Epithelial cell of proximal tubule (primary cell): Measurements from ENCODE around the gene ASXL1. TPM values are rescaled to one million over a fixed set of nuclear protein-coding genes. Genes with fewer than 3 reads are reported as not detected.

Source experiments
- DNase-seq: peaks from one replicate; pipeline ENCODE4 v3.0.0-alpha.2; 2011; ENCODE audit warnings: low read depth
- H3K4me3 ChIP-seq: 2 replicates; pipeline ENCODE4 v1.5.1; 2011; ENCODE audit warnings: low read depth, mild to moderate bottlenecking, low read length
- CTCF ChIP-seq: conservative IDR thresholded peaks from 2 replicates; pipeline ENCODE4 v1.5.1; 2012; ENCODE audit warnings: low read depth, mild to moderate bottlenecking, low read length
- total RNA-seq: library from RNA; depleted of rRNA; stranded (reverse); fragments of >200 nt; gene quantifications from 2 replicates; pipeline ENCODE4 v1.2.3, GENCODE V29; 2015

Gene ASXL1
- total RNA-seq, 1 donor from 2014 or later, result 34.2 TPM

- no peak for DNase-seq
- peak overlapping the region; percentile 76 for H3K4me3 ChIP-seq
- no peak for TF ChIP-seq CTCF
Measured at GRCh38 chr20:32356622-32357374, 1.3 kb upstream of the ASXL1 start.

GRCh38 chr20:32357375-32357868, 709 bp upstream of the ASXL1 start:
- H3K4me3 ChIP-seq, result peak overlapping the region; percentile 76
- no peak for DNase-seq
- TF ChIP-seq CTCF, result no peak

- peak overlapping the region; percentile 90 for H3K4me3 ChIP-seq
- DNase-seq, result no peak
- no peak for TF ChIP-seq CTCF
Measured at GRCh38 chr20:32358632-32358882, 426 bp downstream of the ASXL1 start.

- TF ChIP-seq CTCF, result no peak
- no peak for DNase-seq
- peak overlapping the region; percentile 90 for H3K4me3 ChIP-seq
Measured at GRCh38 chr20:32358883-32359632, 927 bp downstream of the ASXL1 start.

GRCh38 chr20:32359633-32360332, 1.7 kb downstream of the ASXL1 start:
- no peak for TF ChIP-seq CTCF
- H3K4me3 ChIP-seq, result peak overlapping the region; percentile 90
- DNase-seq, result no peak

- no peak for DNase-seq
- TF ChIP-seq CTCF, result no peak
- peak overlapping the region; percentile 90 for H3K4me3 ChIP-seq
Measured at GRCh38 chr20:32360333-32360634, 2.2 kb downstream of the ASXL1 start.
